ENCODE data around the gene CKAP2L. TPM values are rescaled to one million over a fixed set of nuclear protein-coding genes. Genes with fewer than 3 reads are reported as not detected.
"Not testable (repeated sequence)": the region's sequence is repeated elsewhere in the genome, so short reads cannot be mapped to it uniquely, and the experiment has no call there.

CKAP2L gene
- total RNA-seq, 1 donor from 2014 or later = 4.1 TPM

DNA sequence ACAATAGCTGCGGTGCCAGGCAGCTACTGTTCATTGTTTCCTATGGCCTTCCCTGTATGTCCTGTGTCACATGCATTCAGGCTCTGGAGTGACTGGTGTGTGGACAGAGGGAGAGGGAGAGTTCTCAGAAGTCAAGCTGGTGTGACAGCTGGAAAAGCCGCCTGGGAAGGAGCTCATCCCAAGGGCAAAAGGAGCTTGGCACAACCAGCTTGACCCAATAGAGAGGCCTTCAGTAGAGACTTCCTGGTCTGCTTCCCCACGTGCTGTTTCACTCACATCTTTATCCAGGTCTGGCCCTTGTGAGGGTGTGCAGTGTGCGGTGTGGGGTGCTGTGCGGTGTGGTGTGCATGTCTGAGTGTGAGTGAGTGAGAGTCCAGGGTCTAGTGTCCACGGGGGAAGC is 54.7 kb downstream of the CKAP2L start:
- no peak for DNase-seq (ENCODE audit: low spot score)

- no peak for DNase-seq (ENCODE audit: low spot score)
Observed at GRCh38 chr2:112708968-112709367, 55.4 kb downstream of the CKAP2L start.

DNA sequence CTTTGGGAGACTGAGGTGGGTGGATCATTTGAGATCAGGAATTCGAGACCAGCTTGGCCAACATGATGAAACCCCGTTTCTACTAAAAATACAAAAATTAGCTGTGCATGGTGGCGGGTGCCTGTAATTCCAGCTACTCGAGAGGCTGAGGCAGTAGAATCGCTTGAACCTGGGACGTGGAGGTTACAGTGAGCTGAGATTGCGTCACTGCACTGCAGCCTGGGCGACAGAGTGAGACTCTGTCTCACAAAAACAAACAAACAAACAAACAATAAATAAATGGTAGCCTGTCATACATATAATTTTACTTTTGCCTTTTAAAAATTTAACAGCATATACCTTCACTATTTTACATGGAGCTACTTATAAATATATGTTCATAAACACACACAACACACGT is 57.5 kb downstream of the CKAP2L start:
- not testable (repeated sequence) for DNase-seq (ENCODE audit: low spot score)

GRCh38 chr2:112706170-112706664 is 58.2 kb downstream of the CKAP2L start:
- no peak for DNase-seq (ENCODE audit: low spot score)

DNA sequence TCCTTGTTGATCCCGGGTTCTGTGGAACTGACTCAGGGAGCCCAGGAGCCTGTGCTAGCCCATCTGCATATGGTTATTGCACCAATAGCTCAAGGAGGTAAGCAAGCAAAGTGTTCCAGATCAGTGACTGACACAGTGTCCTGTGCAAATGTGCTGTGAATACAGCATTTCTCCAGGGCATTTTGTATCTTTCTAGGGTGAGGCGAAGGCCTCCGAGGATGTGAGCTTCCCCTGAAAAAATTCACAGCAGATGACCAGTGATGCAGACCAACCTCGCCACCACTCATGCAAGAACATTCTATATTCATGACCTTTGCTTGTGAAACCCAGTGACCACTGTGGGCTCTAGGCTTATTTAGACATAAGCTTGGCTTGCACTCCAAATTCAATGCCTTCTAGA is 58.8 kb downstream of the CKAP2L start:
- DNase-seq (ENCODE audit: low spot score) = no peak

DNA sequence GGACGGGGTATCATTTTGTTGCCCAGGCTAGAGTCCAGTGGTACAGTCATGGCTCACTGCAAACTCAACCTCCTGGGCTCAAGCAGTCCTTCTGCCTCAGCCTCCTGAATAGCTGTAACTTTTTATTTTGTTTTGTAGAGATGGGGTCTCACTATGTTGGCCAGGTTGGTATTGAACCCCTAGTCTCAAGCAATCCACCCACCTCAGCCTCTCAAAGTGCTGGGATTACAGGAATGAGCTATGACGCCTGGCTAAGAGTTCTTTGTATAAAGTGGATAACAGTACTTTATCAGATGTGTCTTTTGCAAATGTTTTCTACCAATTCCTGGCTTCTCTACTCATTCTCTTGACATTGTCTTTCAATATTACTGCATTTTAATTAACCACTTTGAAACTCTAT is 60.7 kb downstream of the CKAP2L start:
- no peak for DNase-seq (ENCODE audit: low spot score)

DNA sequence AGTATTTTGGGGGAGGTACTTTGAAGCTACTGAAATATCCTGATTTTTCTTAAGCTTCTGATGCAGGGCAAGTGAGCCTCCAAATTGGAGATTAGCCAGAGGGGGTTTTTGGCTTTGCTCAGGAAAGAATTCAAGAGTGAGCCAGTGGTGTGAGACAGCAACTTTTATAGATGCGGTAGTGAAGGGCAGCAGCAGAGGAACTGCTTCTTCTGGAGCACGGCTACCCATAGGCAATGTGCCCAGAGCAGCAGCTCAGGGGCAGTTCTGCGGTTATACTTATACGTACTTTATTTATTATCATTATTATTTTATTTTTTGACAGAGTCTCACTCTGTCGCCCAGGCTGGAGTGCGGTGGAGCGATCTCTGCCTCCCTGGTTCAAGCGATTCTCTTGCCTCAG is 63.4 kb downstream of the CKAP2L start:
- no peak for DNase-seq (ENCODE audit: low spot score)

DNA sequence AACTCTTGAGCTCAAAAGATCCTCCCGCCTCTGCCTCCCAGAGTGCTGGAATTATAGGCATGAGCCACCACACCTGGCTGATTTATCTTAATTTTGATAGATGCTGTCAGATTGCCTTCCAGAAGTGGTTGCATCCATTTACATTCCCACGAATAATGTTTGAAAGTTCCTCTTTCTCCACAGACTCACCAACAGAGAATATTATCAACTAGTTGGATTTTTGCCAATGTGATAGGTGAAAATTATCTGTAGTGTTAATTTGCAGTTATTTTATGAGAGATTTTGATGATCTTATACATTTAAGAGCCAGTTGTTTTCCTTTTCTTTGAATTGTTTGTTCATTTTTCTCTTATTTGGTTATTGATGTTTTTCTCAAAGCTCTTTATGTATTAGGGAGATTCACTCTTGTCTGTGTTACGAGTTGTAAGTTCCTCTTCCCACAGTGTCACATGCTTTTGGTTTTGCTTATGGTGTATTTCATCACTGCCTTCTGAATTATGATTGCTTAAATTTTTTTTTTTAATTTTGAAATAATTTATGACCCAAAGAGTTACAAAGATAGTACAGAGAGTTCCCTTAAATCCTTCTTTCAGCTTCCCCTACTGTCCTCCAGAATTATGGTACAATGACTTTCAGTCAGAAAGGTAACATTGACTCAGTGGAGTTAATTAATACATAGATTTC is 64.3 kb downstream of the CKAP2L start:
- no peak for DNase-seq (ENCODE audit: low spot score)

- DNase-seq (ENCODE audit: low spot score) = no peak
Observed at GRCh38 chr2:112698834-112699515, 65.4 kb downstream of the CKAP2L start.

- DNase-seq (ENCODE audit: low spot score) = no peak
Observed at GRCh38 chr2:112694182-112694581, 70.2 kb downstream of the CKAP2L start.

- no peak for DNase-seq (ENCODE audit: low spot score)
Observed at GRCh38 chr2:112693596-112693995, 70.8 kb downstream of the CKAP2L start.

DNA sequence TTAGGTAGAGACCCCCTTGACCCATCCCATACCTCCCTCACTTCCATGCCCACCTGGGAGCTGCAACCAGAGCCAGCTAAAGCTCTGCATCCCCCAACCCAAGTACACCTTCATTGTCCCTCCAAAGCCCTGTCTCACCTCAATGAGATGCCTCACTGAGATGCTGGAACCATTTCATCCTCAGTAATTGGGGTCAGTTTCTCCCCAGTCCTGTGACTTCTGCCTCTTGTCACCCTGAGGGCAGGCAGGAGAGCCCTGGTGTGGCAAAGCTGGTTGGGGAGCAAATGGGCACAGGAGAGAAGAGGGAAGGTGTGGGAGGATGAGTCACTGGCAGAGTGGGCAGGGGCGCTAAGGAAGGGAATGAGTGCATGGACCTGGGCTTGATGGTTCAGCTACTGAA is 71.5 kb downstream of the CKAP2L start:
- DNase-seq (ENCODE audit: low spot score) = no peak

GRCh38 chr2:112692495-112692911 is 71.9 kb downstream of the CKAP2L start:
- DNase-seq (ENCODE audit: low spot score) = peak; percentile 71

DNA sequence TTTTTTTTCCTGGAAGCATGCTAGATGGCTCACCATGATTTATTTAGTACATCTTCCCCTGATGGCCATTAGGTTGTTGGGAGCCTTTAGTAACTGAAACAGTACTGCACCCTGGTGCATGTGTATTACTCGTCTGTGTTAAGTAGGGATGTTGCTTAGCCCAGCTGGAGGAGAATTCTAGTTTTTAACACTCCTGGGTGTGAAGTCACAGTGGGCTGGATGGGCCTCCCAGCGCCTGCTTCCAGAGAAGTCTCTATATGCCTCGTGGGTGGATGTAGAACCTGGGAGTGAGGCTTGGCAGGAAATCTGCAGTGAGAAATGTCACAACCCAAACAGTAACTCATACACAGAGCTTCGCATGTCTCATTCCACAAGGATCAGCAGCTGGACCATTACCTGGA is 72.5 kb downstream of the CKAP2L start:
- DNase-seq (ENCODE audit: low spot score) = no peak

DNA sequence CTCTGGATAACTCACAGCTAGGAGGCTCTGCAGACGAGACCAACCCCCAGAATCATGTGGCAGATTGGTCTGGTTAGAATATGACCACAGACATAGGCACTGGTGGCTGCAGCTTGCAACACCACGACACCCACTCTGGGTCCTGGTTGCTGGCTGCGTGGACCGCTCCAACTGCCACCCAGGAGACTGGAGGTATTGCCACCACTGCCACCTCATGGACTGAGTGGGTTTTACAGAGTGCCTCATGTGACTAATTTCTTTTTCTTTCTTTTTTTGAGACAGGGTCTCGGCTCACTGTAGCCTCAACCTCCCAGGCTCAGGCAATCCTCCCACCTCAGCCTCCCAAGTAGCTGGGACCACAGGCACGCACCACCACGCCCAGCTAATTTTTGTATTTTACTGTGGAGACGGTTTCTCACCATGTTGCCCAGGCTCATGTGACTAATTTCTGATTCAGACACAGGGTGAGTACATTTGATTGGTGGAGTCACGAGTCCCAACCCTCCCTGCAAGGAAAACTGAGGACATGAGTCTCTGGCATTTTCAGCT is 73.5 kb downstream of the CKAP2L start:
- DNase-seq (ENCODE audit: low spot score) = peak; percentile 25

DNA sequence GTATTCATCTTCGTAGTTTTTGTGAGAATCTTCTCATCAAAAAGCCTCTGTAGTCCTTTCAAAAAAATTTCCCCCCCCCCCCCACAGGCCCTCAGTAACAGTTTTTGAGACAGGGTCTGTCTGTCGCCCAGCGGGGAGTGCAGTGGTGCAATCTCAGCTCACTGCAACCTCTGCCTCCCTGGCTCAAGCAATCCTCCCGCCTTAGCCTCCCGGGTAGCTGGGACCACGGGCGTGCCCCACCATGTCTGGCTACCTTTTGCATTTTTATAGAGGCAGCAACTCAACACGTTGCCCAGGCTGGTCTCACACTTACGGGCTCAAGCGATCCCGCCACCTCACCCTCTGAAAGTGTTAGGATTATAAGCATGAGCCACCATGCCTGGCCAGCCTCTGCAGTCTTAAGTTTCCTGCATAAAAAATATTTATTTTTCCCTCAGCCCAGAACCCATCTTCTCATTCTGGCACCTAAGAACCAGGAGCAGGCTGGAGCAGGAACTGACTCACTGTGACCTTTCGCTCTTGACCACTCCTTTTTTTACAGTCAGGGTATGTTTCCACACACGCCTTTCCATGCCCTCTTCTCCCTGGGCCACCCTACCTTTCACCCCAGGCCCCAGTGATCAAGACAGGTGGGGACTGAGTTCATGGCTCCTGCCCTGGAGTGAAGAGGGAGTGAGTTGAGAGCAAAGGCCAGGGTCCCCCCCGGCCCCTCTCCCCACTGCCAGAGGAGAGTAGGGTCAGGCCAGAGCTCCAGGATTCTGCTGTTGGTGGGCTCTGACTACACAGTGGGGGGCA is 76.1 kb downstream of the CKAP2L start:
- no peak for DNase-seq (ENCODE audit: low spot score)

DNA sequence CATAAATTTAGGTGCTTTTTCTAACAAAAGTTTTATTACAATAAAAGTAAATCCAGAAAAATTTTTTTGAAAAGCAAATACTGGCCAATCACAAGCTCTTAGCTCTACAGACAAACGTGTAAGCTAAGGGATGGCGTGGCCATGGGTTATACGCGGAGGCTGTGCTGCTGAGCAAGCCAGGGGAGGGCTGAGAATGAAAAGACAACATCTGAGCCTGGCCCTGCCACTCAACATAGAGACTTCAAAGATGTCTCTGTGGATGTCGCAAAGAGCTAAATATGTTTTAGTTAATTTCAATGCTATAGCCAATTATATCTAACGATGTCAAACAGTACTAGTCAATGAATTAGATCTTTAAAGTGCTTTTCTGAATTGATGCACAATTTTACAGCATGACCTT is 76.9 kb downstream of the CKAP2L start:
- DNase-seq (ENCODE audit: low spot score) = no peak

Other genes starting within 250 kb of the CKAP2L start
- gene POLR1B, start 222.1 kb downstream of the CKAP2L start, total RNA-seq (ENCODE audit: insufficient read depth, low replicate concordance) = 13.0 TPM
- 5.5 TPM for gene CHCHD5, start 180.0 kb downstream of the CKAP2L start, total RNA-seq (ENCODE audit: insufficient read depth, low replicate concordance)
- gene SLC20A1, start 118.7 kb downstream of the CKAP2L start, total RNA-seq (ENCODE audit: insufficient read depth, low replicate concordance) = 23.1 TPM
- 1.2 TPM for gene NT5DC4, start 43.6 kb downstream of the CKAP2L start, total RNA-seq (ENCODE audit: insufficient read depth, low replicate concordance)
- gene IL1A, start 19.9 kb upstream of the CKAP2L start, total RNA-seq (ENCODE audit: insufficient read depth, low replicate concordance) = 1.4 TPM
- 3.1 TPM for gene IL1B, start 72.2 kb upstream of the CKAP2L start, total RNA-seq (ENCODE audit: insufficient read depth, low replicate concordance)
- not detected for gene IL37, start 146.6 kb upstream of the CKAP2L start, total RNA-seq (ENCODE audit: insufficient read depth, low replicate concordance)
- gene IL36G, start 213.4 kb upstream of the CKAP2L start, total RNA-seq (ENCODE audit: insufficient read depth, low replicate concordance) = not detected
- not detected for gene IL36A, start 240.8 kb upstream of the CKAP2L start, total RNA-seq (ENCODE audit: insufficient read depth, low replicate concordance)

All from umbilical cord (tissue), 2 donors.